ENCODE data around the gene POLR3K.

The POLR3K gene

GRCh38 chr16:53346-54236 is at the start of gene POLR3K, which contains the start of gene SNRNP25:
TSS of gene POLR3K (minus strand) at chr16:53608. CDS start at chr16:53586, 22 bp downstream.
TSS of gene SNRNP25 (plus strand) at chr16:53828. CDS start at chr16:54017, 189 bp downstream.
- DNase-seq = peak; percentile 47 to 79

GRCh38 chr16:102060-102855 is 48.9 kb upstream of the POLR3K start:
- DNase-seq = no peak

- no peak for DNase-seq
Observed at GRCh38 chr16:101586-101985, 48.2 kb upstream of the POLR3K start.

- no peak for DNase-seq
Observed at GRCh38 chr16:100989-101388, 47.6 kb upstream of the POLR3K start.

GRCh38 chr16:97822-98221 is 44.4 kb upstream of the POLR3K start:
- no peak for DNase-seq

GRCh38 chr16:96935-97381 is 43.5 kb upstream of the POLR3K start:
- peak; percentile 41 to 62 for DNase-seq

- no peak for DNase-seq
Observed at GRCh38 chr16:94918-95265, 41.5 kb upstream of the POLR3K start.

GRCh38 chr16:92431-93339 is 39.3 kb upstream of the POLR3K start:
- DNase-seq = no peak

- no peak for DNase-seq
Observed at GRCh38 chr16:91484-91883, 38.1 kb upstream of the POLR3K start.

- no peak for DNase-seq
Observed at GRCh38 chr16:89391-90302, 36.2 kb upstream of the POLR3K start.

- no peak for DNase-seq
Observed at GRCh38 chr16:88613-89012, 35.2 kb upstream of the POLR3K start.

GRCh38 chr16:86483-86952 is 33.1 kb upstream of the POLR3K start:
- no peak for DNase-seq

- no peak for DNase-seq
Observed at GRCh38 chr16:85865-86264, 32.5 kb upstream of the POLR3K start.

GRCh38 chr16:85407-85782 is 32.0 kb upstream of the POLR3K start:
- no peak for DNase-seq

- peak; percentile 51 to 73 for DNase-seq
Observed at GRCh38 chr16:84718-85406, 31.5 kb upstream of the POLR3K start.

GRCh38 chr16:83781-84615 is 30.6 kb upstream of the POLR3K start:
- peak in 1 of 2 experiments; percentile 7 for DNase-seq

GRCh38 chr16:83060-83603 is 29.7 kb upstream of the POLR3K start:
- DNase-seq = no peak

GRCh38 chr16:79151-80054 is 26.0 kb upstream of the POLR3K start:
- no peak for DNase-seq
